ENCODE data around the gene B4GALNT1. TPM values are rescaled to one million over a fixed set of nuclear protein-coding genes. Genes with fewer than 3 reads are reported as not detected.

B4GALNT1 gene
- total and polyA plus RNA-seq, 9 of the 15 experiments (the other 6 are each of a cell fraction or from before 2014, with no cell fraction given): 1.0 to 32.2 (median 9.8) TPM

DNA sequence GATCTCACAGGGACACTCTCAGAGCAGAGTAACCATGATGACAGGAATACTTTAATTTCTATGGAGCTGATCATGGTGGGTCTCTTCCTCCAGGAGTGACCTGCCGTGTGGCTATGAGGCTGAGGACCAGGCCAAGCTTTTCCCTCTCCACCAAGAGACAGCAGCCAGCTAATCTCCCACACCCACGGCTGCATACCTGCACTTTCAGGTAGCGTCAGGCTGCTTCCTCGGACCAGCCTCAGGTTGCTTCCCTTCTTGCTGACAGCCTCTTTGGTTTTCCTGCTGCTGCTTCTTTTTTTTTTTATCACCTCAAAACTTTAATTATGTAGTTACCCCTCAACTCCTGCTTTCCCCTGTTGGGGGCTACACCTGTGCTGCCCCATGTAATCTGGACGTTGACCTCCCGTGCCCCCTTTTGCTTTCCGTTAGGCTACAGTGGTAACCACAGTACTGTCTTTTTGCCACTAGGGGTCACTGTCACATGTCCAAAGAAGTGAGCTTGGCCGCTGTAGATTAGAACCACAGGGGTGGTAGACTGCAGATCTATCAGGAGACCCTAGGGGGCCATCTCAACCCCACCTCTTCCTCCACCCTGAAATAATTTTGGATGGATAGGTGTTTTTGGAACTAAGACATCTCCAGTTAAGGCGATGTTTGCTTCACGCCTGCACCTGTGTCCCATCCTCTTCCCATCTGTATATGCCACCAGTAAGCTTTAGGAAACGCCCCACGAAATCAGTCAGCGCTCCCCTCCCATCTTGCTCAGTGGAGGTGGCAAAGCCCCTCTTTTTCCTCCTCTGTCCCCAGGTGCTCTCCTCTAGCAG lies 49.8 kb downstream of the B4GALNT1 start (continued):
- TF ChIP-seq, protein P1, sequence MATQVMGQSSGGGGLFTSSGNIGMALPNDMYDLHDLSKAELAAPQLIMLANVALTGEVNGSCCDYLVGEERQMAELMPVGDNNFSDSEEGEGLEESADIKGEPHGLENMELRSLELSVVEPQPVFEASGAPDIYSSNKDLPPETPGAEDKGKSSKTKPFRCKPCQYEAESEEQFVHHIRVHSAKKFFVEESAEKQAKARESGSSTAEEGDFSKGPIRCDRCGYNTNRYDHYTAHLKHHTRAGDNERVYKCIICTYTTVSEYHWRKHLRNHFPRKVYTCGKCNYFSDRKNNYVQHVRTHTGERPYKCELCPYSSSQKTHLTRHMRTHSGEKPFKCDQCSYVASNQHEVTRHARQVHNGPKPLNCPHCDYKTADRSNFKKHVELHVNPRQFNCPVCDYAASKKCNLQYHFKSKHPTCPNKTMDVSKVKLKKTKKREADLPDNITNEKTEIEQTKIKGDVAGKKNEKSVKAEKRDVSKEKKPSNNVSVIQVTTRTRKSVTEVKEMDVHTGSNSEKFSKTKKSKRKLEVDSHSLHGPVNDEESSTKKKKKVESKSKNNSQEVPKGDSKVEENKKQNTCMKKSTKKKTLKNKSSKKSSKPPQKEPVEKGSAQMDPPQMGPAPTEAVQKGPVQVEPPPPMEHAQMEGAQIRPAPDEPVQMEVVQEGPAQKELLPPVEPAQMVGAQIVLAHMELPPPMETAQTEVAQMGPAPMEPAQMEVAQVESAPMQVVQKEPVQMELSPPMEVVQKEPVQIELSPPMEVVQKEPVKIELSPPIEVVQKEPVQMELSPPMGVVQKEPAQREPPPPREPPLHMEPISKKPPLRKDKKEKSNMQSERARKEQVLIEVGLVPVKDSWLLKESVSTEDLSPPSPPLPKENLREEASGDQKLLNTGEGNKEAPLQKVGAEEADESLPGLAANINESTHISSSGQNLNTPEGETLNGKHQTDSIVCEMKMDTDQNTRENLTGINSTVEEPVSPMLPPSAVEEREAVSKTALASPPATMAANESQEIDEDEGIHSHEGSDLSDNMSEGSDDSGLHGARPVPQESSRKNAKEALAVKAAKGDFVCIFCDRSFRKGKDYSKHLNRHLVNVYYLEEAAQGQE (IDR thresholded peaks at IDR 0.05; ENCODE audit: borderline replicate concordance): peak; percentile 91
- TF ChIP-seq, protein P1 (CRISPR knock-in tag; IDR thresholded peaks at IDR 0.05; ENCODE audit: low read depth): no peak
- peak; percentile 88; the same call in 1 of the 2 replicates for TF ChIP-seq PHF21A (IDR thresholded peaks at IDR 0.05; ENCODE audit: borderline replicate concordance, low read depth)
- TF ChIP-seq HCFC1 (IDR thresholded peaks at IDR 0.05; ENCODE audit: low read depth, low read length): peak; percentile 32; the same call in 1 of the 2 replicates
- TF ChIP-seq DPF2 (IDR thresholded peaks at IDR 0.05): 0 out of 2 replicates have a peak, but pooled peaks have one; percentile 26
- no peak for TF ChIP-seq KHSRP (IDR thresholded peaks at IDR 0.05)
- TF ChIP-seq NFIC (IDR thresholded peaks at IDR 0.05): peak; percentile 16; the same call in 1 of the 2 replicates
- TF ChIP-seq MAZ (CRISPR knock-in tag; conservative IDR thresholded peaks at IDR 0.05 in 1 of 2, IDR thresholded peaks at IDR 0.05 in 1 of 2): peak in 1 of 2 experiments; percentile 73; a peak in 1 of 4 replicates
- peak; percentile 77; the same call in 1 of the 2 replicates for TF ChIP-seq ESRRA (IDR thresholded peaks at IDR 0.05; ENCODE audit: borderline replicate concordance, low read depth)
- TF ChIP-seq RAD21 (CRISPR knock-in tag; conservative IDR thresholded peaks at IDR 0.05 in 1 of 2, IDR thresholded peaks at IDR 0.05 in 1 of 2): peak; percentile 91 to 96
- peak; percentile 5; the same call in 1 of the 2 replicates for TF ChIP-seq ZNF436 (CRISPR knock-in tag; IDR thresholded peaks at IDR 0.05)
- TF ChIP-seq CBFA2T3 (IDR thresholded peaks at IDR 0.05): 0 out of 2 replicates have a peak, but pooled peaks have one; percentile 3
- no peak for TF ChIP-seq FOXP1 (CRISPR knock-in tag; IDR thresholded peaks at IDR 0.05)
- TF ChIP-seq RFX7 (CRISPR knock-in tag; IDR thresholded peaks at IDR 0.05): no peak
- 0 out of 2 replicates have a peak, but pooled peaks have one; percentile 9 for TF ChIP-seq ARID1B (IDR thresholded peaks at IDR 0.05)
- 0 out of 2 replicates have a peak, but pooled peaks have one; percentile 24 for TF ChIP-seq NCOA1 (IDR thresholded peaks at IDR 0.05; ENCODE audit: low read depth)
- TF ChIP-seq CHD2 (IDR thresholded peaks at IDR 0.05; ENCODE audit: low read depth, low read length): no peak
- TF ChIP-seq RCOR1 (IDR thresholded peaks at IDR 0.05; ENCODE audit: borderline replicate concordance in 1 of 2, low read depth in 2 of 2, low read length in 2 of 2): peak in 1 of 2 experiments; percentile 75; a peak in 2 of 4 replicates
- TF ChIP-seq TEAD4 (IDR thresholded peaks at IDR 0.05; ENCODE audit: low read length): peak; percentile 35; the same call in 1 of the 2 replicates
- no peak for TF ChIP-seq TEAD4 (CRISPR knock-in tag; IDR thresholded peaks at IDR 0.05; ENCODE audit: borderline replicate concordance)
- TF ChIP-seq SMAD3 (CRISPR knock-in tag; conservative IDR thresholded peaks at IDR 0.05): 0 out of 2 replicates have a peak, but pooled peaks have one; percentile 42
- TF ChIP-seq ZEB2 (IDR thresholded peaks at IDR 0.05): peak; percentile 56
- 0 out of 4 replicates have a peak, but pooled peaks of 1 of the 2 experiments have one; percentile 18 for TF ChIP-seq HDAC1 (IDR thresholded peaks at IDR 0.05)
